Islet precursor cell (in vitro differentiated cells): ENCODE data around the gene KERA.

Experiments used
- DNase-seq: peaks from one replicate; pipeline ENCODE4 v3.0.0-alpha.2; 2018

Gene KERA

DNA sequence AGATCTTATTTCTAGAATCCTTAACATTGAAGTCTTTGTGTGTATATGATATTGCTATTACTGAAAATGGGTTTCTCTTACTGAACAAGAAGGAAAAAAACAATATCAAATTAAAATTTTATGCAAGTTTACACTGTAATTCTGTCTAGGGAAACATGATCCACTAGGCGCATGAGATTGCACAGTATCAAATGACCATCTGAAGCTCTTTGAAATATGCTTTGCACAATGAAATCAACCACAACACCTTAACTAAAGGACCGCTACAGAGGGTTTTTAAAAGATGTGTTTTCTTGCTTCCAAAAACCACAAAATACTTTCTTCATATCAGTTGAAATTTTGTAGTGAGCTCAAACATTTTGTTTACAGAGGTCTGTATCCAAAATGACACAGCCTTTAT is 15.1 kb upstream of the KERA start:
- DNase-seq: no peak

DNA sequence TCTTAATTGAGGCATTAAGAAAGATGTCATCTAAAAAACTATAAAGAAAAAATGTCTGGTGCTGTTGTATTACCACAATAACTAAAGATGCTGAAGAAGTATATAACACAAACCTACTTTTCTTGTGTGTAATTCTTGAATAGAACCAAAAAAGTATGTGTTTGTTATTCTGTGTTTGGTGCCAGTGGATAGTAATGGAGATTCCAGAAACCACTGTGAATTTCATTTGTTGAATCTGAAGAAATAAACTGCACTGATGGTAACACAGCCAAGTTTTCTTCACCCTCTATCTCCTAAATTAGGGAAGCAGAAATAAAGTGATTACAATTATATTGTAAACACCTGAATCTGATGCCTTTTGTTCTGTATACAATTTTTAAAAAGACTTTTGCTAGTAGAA is 13.1 kb upstream of the KERA start:
- DNase-seq: no peak

DNA sequence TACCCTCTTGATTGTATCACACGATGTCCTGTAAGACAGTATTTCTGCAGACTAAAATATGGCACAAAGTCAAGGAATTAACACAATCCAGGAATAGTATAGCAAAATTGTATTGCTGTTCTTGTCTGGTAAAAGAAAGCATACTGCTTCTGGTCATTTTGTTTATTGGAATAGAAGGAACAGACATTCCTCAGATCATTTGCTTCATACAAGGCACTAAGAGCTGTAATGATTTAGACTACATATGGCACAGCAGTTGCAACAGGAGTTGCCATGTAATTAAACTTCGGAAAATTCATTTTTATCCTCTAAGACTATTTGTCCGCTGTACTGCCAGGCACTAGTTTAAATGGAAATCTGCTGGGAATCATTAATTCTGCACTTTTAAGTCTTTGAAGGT is 7.6 kb upstream of the KERA start:
- DNase-seq: no peak

DNA sequence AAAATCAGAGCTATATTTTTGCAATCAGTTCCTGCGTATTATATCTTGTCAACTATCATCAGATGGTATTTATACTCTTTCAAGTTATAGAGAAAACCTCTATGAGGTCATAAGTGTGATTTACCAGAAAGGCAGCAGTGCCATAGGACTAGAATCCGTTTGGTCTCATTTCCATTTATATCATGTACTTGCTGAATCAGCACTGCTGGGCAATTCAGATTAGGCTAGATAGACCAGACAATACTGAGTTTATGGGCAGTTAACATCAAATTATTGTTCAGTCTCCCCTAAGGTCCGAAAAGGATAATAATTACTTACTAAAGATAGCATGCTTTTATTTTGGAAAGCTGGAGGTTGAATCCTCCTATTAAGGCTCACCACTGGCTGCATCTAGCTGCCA is 6.8 kb upstream of the KERA start:
- DNase-seq: no peak

DNA sequence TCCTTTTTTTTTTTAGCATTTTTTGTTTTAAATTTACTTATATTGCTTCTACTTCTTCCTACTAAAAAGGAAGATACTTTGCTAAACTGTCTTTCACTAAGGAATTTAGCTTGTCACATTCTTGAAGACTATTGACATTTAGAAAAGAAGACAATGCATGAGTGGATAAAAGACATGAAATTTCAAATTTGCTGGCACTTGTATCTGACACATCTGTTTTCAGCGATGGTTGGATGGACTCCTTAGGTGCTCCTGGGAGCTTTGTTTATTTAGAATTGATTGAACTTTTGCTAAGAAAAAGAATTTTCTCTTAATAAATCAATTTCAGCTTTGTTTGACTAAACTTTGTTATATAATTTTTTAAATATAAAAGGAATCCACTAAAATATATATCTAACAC is 3.3 kb upstream of the KERA start:
- DNase-seq: no peak

DNA sequence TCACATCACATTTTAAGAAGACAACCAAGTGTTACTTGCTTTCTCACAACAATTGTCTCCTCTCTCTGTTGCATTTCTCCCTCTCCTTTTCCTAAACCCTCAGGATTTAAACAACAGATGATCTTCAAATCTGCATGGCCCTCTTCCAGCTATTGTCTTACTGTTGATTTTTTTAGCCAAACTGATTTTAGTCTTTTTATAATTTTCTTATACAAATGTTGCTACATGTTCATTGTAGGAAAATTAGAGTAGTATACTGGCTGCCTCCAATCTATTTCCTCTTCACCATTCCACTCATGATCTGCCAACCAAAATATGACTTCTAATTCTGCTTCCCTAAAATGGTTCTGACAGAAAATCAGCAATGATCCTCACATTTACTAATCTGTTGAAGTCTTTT is 1.4 kb upstream of the KERA start:
- no peak for DNase-seq

DNA sequence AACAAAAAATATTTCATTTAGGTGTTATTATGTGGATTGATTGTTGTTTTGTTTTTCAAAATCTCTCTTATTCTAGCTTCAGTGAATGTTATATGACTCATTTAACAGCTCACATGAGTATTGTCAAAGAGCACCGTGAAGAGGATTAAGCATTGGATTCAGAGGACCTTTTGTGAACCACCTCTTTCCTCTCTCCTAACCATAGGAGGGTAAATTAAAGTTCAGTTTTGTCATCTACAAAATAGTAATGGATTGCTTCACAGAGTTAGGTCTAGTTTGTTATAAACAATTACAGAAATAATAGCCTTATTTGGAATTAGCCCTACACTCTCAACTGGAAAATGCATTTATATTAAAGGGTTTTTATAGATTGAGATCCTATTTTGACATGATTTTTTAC is 962 bp upstream of the KERA start:
- no peak for DNase-seq

DNA sequence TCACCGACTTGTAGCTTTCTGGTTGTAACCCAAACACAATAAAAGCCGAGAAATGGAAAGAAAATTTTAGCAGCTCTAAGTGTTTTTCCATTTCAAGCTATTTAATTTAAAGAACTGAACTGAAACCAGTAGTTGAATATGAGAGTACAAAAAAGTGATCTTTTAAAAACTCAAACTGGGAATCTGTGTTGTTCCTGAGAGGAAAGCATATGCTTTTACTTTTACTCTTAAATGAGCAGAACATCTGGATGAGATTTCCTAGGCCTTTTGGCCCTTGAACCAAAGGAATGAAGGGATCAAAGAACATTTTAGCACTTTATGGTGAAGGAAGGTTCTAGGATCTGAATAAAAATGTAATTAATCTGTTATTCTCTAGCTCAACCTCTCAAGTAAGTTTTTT is 1.3 kb downstream of the KERA start:
- no peak for DNase-seq

DNA sequence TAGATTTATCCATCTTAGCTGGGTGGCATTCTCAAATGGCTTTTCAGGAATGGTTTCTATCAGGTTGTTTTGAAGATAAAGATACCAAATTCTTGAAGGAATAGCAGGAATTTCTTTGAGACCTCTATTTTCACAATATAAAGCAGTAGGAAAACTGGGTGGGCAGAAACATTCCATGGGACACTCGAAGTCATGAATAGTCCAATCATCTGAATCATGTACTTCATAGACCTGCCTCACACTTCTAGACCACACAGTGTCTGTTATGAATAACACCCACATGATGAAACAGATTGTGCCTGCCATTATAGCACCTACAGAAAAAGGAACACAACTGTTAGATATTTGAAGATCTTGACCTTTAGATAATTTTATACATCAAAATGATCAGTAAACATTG is 1.8 kb downstream of the KERA start:
- no peak for DNase-seq

DNA sequence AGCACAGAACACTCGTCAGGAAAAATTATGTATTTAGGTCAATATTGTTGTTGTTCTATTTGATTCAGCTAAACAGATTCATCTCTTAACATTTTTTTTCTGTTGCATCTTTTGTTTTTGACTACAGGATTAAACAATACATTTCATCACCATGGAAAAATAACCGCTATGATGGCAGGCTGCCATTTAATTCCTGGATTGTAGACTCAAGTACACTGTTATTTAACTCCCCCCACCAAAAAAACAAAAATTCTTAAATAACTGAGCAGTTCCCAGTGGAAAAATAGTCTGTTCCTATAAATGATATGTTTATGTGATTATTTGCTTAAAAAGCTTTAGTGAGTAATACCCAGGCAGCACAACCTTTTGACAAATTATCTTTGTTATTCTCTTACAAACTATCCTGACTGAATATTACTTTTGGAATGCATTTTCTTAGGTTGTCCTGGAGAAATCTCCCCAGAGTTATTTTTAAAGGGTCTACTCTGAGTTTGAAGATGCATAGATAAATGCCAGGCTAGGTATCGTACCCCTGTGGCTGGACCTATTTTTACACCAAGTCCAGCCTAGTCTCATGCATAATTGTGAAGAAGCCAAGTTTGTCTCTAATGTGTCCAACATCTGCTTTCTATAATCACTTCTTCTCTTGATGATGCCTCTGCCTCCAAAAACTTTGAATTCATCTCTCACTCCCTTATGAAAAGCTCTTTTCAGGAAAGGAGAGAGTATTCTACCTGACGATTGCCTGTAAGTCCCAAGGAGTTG is 3.7 kb downstream of the KERA start:
- no peak for DNase-seq

DNA sequence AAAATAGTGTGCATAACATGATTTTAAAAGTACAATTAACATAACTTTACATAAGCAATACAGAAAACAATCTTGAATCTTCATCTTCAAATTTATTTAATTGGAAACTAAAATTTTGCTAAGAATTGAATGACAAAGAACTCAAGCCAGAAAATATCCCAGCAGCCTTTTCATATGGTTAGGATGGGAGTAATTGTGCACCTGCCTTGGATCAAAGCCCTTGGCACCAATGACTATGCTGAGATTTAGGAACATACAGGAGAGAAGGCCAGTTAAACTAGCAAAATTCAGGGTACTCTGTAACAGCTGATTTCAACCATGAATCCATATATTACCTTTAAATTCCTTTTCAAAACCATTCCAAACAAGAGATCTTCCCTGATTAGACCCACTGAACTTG is 5.8 kb downstream of the KERA start:
- DNase-seq: no peak

DNA sequence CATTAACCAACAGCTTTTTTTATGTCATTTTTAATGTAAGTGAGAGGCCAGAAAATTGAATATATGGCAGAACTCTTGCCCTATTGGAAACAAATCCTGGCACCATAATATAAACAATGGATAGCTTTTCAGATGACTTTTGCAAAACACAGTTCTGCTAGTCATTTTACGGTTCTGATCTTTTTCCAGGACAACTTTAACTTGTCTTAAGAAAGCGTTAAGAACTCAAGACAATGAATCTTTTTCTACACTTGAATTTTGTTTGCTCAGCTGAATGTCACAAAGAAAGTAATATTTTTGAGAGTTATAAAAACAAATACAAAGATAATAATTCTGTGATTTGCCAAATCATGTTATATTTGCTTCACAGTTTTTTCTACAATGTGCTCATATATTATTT is 13.2 kb downstream of the KERA start:
- DNase-seq: no peak

DNA sequence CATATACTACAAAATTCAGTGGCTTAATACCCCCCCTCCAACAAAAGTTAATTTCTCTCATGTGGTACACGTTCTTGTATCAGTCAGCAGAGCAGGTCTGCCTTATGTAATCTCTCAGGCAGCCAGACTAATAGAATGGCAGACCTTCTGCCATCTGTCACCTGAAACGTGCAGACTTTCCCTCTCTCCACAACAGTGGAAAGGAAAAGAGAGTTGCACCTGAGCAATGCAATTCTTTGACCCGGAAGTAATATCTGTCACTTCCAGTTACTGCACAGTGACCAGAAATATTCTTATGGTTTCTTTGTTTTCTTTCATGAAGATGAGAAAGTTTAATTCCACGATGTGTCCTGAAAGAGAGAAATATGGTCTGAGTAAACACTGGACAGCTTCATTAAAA is 14.4 kb downstream of the KERA start:
- DNase-seq: no peak

DNA sequence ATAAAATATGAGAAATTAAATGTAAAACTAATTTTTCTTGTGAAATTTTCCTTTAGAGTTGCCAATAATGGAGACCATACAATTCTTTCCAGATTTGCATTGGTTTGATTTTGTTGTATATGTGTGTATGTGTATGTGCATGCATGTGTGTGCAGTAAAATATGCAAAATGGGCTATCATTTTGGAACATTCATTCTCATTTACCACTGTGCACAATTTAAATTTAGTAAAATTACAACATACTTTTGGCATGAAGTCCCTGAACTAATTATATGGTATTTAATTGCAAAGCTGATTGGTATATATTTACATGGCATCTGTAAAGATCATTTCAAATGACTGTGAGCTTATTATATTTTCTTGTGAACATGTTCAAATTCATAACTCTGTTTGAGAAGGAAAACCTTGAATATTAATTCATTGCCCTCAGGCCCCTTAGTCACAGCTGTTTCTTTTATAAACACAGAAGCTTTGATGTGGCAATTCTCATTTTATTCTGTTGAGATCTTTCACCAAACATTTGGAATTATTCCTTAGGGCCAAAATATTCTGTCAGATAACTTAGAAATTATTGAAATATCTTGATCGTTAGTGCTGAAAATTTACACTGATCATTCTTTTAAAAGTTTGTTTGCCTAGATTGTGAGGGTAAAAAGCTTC is 17.6 kb downstream of the KERA start:
- no peak for DNase-seq

DNA sequence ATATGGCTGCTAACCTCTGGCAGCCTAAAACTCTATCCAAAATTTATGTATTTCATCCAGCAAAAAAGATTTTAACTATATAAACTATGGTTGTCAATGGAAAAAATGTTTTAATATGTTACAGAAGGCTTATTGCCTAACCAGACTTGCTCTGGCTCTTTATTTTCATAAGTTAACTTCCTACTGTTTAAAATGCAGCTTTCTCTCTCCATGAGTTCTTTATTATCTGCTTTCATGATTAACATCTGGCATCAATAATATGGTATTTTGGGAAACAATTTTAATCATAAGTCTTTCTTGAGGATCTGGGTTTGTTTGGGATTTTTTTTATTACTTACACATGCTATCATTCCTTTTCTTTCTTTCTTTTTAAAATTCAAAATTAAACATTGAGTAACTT is 20.5 kb downstream of the KERA start:
- no peak for DNase-seq

DNA sequence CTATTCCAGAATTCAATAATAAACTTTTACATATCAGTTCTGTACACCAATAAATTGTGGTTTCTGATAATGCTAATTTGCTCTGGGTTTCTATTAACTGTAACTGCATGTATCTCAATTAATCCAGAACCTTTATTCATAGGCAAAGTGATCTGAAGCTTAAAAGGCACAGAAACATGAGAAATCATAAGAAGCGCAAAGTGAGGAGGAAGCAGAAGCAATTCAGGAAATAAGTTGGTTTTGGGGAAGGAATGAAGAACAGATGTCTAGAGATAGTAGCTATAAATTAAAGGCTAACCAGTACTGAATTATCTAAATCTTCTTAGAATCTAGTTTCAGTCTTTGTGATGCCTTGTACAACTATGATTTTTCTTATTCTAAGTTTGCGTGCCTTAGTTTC is 24.6 kb downstream of the KERA start:
- no peak for DNase-seq

DNA sequence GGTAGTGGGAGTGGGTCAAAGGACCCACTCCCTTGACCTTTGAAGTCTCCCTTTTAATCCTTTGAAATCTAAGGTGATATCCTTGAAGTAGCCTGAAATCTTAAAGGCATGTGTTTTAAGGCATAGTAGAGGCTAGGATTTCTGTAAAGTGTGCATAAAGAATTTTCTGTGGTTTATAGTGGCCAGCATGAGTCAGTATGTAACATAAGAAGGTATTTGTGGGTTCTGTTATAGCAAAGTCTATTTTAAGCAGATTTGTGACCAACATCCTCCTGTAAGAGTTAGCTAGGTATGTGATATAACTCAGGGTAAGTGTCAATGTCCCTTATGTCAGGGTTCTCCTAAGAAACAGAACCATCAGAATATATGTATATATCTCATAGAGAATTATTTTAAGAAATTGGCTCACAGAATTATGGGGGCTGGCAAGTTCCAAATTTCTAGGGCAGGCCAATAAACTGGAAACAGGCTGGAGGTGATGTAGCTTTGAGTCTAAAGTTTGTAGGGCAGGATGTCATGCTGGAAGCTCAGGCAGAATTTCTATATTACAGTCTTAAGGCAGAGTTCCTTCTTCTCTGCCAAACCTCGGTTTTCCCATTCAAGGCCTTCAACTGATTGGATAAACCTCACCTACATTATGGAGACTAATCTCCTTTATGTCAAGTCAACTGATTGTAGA is 34.4 kb downstream of the KERA start:
- no peak for DNase-seq

DNA sequence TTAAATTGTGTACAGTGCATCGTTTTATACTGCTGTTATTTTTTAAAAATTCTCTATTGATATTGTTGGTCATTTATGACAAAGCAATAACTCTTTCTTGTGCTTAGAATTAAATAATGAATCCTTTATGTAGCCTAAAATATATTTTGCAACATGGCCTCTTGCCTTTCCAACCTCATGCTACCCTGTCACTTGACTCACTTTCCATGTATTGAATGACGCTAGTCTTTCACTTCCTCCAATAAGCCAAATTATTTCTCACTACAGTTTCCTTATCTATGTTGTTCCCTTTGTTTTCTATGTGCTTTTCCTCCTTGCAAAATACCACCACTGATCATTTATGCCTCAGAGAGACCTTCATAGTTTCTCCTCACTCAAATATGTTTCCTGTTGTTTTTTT is 36.7 kb downstream of the KERA start:
- no peak for DNase-seq

DNA sequence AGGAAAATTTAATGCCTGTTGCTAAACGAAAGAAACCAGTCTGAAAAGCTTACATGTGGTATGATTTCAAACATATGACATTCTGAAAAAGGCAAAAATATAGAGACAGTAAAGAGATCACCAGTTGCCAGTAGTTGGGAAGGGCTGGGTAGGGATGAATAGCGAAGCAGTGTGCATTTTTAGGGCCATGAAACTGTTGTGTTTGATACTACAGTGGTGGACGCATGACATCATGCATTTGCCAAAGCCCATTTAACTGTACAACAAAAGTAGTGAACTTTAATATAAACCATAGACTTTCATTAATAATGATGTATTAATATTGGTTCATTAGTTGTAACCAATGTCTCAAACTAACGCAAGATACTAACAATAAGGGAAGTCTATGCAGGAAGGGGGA is 38.4 kb downstream of the KERA start:
- no peak for DNase-seq

DNA sequence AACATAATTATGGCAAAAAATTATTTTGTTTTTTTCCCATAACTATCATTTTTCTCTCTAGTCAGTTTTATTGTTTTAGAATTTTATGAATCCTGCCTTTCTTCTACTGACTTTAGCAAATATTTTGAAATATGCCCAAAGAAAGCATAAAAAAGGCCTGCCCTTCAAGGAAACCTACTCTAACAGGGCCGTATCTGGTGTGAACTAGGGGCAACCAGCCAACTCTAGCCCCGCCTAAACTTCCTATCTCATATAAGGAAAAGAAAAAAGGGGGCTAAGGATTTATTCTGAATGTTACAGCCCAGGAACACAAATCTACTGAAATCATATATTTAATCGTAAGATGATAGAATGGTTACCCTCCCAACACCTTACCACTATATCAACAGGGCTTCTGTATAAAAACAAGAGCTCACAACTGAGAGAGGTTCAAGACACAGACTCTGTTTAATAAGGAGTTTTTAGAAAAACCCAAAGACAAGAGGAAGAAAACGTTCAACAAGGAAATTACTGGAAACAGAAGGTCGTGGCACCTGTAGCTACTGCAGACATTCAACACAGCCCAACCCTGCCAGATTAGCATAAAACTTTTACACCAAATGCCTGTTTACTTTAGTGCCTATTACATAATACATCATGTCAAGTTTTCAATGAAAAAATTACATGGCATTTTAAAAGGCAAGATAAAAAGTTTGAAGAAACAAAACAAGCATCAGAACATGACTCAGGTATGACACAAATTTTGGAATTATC is 40.1 kb downstream of the KERA start:
- no peak for DNase-seq

DNA sequence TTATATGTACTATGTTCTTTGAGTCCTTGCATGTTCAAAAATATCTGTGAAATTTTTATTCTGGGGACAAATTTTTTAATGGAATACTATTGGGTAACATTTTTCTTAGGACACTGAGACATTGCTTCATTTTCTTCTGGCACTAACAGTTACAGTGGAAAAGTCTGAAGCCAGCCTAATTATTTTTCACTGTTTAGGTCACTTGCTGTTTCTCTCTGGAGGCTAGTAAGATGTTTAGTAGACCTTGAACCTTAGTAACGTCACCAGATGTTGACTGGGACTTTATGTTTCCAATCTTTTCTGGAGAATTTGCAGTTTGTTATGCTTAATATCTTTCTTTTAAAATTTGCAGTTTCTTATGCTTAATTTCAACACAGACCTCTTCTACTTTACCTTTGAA is 40.8 kb downstream of the KERA start:
- no peak for DNase-seq

DNA sequence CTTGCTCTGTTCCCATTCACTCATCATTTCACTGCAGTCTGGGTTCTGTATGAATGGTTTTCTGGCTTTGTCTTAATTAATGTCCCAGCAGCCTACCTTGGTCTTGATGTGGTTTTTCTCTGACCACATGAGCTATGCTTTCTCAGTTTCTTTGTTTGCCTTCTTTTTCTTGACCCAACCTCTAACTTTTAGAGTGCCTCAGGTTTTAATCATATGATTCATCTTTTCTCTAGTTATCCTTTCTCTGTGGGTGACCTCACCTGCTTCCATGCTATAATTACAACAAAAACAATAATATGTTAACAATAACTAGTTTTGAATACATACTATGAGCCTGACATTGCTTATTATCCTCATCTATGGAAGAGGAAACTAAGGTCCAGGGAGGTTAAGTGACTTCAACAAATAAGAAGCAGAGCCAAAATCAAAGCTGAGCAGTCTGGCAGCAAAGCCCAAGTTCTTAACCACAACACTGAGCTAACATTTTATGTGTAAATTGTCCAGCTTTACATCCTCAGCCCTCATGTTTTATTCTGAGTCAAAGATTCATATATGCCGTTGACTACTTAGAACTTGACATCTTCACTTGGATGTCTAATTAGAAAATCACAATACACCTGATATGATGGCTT is 48.4 kb downstream of the KERA start:
- no peak for DNase-seq
